Cortex of kidney (tissue), 1 donor: ENCODE results near the gene ATP9A.
"Not testable (repeated sequence)": the region's sequence is repeated elsewhere in the genome, so short reads cannot be mapped to it uniquely, and the experiment has no call there.

ENCODE experiments used
- DNase-seq: peaks from one replicate; lab custom pipeline; 2025; lab: John Stamatoyannopoulos, UW

The ATP9A gene

DNA sequence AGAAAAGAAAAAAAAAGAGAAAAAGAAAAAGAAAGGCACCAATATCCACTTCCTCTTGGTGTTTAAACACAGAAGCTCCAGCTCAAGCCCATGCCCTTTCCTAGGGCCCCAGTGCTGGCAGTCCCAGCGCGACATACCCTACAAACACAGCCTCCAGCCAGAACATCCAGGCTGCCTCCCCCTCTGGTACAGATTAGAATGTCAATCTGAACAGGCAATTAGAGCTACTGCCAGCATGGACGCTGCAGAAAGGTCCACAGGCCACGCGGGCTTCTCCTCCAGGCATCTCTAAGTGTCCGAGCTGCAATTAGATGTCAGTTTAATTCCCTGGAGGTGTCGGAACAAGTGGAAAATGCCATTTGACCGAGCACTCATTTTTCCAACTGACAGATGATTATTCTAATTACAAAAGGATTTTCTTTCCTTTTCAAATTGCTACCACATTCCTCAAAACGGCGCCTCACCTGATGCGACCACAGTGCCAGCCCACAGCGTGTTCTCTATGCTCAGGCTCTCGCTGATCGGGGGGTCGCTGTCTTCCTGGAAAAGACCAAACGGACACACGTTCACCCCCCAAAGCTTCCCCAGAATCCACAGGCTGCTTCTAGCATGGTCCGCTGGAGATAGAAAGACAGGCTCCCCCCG lies 79.5 kb downstream of the ATP9A start:
- no peak for DNase-seq

GRCh38 chr20:51687630-51688029 lies 80.6 kb downstream of the ATP9A start:
- DNase-seq = no peak

DNA sequence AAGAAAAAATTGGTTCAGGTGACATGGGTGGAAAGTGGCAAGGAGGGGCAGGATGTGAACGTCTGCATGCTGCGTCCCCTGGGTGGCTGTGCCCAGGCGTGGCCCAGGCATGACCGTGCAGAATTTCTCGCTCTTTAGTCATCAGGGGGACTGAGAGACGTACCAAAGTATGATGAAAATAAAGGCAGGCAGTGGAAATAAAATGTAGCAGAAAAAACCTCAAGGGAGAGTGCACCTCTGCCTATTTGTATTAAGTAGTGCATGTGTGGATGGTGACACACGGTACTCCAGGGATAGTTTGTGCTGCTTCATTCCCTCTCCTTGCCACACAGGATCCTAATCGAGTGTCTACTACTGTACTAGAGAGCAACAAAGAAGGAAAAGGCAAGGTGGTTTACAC lies 81.1 kb downstream of the ATP9A start:
- no peak for DNase-seq

GRCh38 chr20:51685494-51685893 lies 82.7 kb downstream of the ATP9A start:
- DNase-seq = not testable (repeated sequence)

DNA sequence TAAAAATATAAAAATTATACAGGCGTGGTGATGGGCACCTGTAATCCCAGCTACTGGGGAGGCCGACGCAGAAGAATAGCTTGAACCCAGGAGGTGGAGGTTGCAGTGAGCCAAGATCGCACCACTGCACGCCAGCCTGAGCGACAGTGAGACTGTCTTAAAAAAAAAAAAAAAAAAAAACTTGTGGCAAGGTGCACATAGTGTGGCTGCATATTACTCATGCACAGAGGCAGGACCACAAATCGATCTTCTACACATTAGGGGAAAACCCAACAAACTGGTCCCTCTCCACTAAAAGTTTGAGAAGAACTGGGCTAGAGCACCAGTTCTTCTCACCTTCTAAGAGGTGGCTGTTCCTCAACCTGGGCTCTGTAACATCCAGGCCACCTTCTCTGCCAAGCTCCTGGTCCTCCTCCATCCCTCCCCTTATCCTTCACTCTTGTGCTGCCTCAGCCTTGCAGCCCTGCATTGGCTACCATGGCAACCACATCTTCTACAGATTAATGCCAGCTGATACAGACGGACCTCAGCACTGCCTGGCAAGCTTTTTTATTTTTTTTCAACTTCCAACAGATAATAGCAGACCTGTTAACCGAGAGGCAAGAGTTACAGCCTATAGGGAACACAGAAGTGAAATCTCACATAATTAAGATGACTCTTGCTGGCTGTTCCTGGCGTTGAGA lies 88.0 kb downstream of the ATP9A start:
- DNase-seq = no peak

DNA sequence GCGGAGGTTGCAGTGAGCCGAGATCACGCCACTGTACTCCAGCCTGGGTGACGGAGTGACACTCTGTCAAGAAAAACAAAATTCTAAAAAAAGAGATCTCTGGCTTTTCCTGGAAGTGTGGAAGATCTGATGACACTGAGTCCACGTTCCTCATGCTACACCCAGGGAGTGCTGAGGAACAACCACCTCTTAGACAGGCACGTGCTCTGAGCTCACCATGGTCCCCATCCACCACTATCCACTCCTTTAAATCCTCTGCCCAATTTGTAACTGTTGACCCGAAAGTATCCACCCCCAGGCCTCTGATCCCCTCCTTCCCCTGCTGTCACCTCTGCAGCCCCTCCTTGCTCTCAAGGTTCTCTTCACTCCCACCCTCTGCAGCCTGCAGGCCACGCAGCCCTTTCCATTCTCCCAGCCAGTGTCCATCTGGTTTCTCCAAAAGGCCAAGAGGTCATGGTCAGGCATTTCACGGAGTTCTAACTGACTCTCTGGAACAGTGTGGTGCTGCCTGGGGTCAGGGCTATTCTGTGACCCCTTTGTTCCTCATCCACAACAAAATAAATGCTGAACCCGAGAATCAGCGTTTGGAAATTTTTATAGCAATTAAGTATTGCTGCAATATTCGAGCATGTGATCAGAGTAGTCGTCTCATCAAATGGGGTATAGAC lies 88.8 kb downstream of the ATP9A start:
- DNase-seq = no peak

DNA sequence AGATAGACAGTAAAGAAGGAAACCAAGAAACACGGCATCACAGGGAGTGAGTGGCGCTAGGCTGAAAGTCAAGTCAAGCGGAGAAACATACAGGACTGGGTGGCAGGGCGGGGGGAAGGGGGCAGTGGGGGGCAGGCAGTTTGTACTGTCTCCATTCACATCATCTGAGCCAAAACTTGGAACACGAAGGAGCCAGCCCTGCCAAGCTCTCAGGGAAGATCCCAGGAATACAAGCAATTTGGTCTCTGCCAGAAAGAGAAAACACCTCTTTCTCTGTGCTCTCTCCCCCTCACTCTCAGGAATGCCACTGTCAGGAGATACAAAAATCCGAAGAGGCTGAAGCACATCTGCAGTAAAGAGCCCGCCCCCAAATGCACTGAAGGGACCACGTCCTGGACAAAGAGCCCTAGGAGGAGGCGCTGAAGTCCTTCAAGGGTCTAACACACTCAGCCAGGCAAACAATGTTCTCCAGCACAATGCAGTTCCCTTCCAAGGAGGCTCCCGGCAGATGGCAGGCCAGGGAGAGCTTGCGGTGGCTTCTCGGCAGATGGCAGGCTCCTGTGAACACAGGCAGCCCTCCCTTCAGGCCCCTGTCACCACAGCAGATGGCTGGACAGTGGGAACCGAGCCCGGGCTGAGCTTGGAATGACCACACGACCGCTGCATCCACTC lies 90.0 kb downstream of the ATP9A start:
- DNase-seq = no peak

DNA sequence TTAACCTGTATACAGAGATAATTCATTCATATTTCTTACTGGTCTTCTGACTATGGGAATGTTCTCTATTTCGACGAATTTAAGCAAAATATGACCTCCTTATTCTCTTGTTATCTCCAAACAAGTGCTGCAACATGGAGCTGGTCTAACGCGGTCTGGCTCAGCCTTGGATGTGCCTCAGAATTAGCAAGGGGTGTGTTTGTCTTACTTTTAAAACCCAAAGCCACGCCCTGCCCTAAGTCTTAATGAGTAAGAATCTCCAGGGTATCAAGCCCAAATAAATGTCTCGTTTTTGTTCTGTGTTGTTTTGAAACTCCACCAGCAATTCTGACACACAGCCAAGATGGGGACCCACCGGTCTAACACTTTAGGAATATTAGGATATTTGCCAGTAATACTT lies 99.2 kb downstream of the ATP9A start:
- DNase-seq = no peak

GRCh38 chr20:51668515-51668914 lies 99.7 kb downstream of the ATP9A start:
- DNase-seq = no peak

- no peak for DNase-seq
Measured at GRCh38 chr20:51667491-51667890, 100.7 kb downstream of the ATP9A start.

- DNase-seq = no peak
Measured at GRCh38 chr20:51667002-51667408, 101.2 kb downstream of the ATP9A start.

DNA sequence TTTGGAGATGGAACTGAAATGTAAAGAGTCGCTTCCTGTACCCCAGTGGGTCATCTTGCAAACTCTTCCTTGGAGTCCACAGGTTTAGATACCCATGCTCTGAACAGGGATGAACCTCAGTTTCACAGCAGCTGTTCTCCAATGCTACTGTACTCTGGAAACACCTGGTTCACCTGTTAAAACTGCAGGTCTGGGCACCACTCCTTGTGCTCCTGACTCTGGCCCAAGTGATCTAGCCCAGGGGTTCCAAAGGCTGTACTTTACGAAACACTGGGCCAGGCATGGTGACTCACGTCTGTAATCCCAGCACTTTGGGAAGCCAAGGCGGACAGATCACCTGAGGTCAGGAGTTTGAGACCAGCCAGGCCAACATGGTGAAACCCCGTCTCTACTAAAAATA lies 102.1 kb downstream of the ATP9A start:
- no peak for DNase-seq

- no peak for DNase-seq
Measured at GRCh38 chr20:51665543-51666118, 102.6 kb downstream of the ATP9A start.

DNA sequence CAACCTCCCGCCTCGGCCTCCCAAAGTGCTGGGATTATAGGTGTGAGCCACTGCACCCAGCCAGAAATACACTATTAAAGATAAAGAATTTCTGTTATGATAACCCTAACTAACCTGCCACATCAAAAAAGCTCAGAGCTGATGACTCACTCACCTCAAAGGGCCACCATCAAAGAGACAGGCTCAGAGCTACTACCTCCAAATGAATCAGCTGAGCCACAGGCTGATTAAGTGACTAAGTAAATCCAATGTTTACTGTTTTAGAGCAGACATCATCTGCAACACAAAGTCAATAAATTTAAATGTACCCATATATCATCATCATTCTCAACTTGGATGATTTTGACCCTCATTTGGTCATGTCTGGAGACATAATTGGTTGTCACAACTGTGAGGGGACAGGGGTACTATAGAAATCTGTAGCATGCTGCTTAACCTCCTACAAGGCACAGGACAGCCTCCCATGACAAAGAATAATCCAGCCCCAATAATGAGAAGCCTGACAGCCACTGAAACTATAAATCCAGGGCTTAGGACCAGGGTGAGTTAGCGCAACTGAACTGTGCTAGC lies 106.5 kb downstream of the ATP9A start:
- no peak for DNase-seq

DNA sequence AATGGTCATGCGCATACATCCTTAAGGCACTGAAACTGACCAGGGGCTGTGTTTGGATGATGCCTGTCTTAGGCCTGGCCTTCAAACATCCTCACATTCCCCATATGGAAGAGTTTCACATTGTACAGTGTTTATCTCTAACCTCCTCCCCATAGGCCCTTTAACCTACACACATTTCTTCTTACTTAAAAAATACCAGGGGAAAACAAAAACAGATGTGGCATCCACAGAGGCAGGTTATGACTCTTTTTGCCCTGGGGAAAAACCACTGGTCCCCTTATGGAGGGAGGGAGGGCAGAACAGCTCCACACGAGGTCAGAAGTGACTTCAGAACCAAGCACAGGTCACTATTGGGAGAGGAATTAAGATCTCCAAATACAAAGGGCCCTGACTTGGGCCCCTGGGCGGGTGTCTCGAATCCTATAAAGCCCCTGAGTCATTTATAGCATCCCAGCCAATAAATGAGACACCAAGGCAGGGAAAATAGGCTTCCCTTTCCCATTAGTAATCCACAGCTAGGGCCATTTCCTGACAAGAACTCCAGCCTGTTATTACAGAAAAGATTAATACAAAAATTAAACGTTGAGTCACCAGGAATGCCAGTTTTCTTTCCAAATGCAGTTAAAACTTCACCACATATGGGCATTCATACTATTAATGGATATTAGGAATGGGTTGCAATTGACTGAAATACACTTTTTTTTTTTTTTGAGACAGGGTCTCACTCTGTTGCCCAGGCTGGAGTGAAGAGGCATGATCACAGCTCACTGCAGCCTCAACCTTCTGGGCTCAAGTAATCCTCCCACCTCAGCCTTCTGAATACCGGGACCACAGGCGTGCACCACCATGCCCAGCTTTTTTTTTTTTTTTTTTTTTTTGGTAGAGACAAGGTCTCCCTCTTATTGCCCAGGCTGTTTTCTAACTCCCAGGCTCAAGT lies 107.2 kb downstream of the ATP9A start:
- DNase-seq = no peak

GRCh38 chr20:51659491-51660050 lies 108.6 kb downstream of the ATP9A start:
- DNase-seq = no peak

GRCh38 chr20:51656726-51657260 lies 111.4 kb downstream of the ATP9A start:
- no peak for DNase-seq

DNA sequence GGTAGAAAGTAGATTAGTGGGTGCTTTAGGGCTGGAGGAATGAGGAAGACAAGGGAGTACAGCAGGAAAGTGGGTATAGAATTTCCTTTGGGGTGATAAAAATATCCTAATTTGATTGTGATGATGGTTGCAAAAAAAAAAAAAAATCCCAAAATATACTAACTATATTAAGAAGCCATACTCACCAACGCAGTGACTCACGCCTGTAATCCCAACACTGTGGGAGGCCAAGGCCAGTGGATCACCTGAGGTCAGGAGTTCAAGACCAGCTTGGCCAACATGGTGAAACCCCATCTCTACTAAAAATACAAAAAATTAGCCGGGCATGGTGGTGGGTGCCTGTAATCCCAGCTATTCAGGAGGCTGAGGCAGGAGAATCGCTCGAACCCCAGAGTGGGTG lies 112.1 kb downstream of the ATP9A start:
- DNase-seq = not testable (repeated sequence)

GRCh38 chr20:51654495-51654894 lies 113.7 kb downstream of the ATP9A start:
- DNase-seq = no peak

DNA sequence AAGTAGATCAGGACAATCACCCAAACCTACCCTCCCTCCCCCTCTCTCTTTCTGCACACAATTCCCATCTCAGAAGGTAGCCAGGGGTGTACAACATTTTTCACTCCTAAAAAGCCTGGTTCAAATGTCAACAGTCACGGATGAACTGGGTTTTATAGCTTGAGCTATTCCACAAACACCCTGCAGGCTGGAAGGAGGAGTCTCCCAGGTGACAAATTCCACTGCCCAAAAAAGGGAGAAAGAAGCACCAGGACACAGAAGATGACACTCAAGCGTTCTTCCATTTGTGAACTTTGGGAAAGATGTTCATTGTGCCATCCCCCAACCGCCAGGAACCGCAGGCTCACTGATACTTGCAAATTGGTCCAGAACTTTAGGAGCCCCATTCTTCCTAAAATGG lies 114.1 kb downstream of the ATP9A start:
- no peak for DNase-seq
